ENCODE measurements around the gene RINL. TPM values are rescaled to one million over a fixed set of nuclear protein-coding genes. Genes with fewer than 3 reads are reported as not detected.
"Not testable (repeated sequence)": the region's sequence is repeated elsewhere in the genome, so short reads cannot be mapped to it uniquely, and the experiment has no call there.

The RINL gene
- total RNA-seq, 1 donor from 2014 or later = 21.6 TPM

GRCh38 chr19:38856813-38857212 lies 21.3 kb downstream of the RINL start:
- no peak overlapping the region for H3K4me3 ChIP-seq (ENCODE audit: low read depth, low read length)
- no peaks in the 10 kb centered on the region for H3K36me3 ChIP-seq (ENCODE audit: control insufficient read depth, insufficient read depth, low read length)
- H3K27me3 ChIP-seq (ENCODE audit: control insufficient read depth, insufficient read depth, low read length) = no peaks in the 10 kb centered on the region
- DNase-seq (ENCODE audit: low read depth) = no peak
- no peak for TF ChIP-seq CTCF (IDR thresholded peaks at IDR 0.05; ENCODE audit: insufficient read depth, low read length, poor library complexity, severe bottlenecking)

- H3K4me3 ChIP-seq (ENCODE audit: low read depth, low read length); H3K36me3 ChIP-seq (ENCODE audit: control insufficient read depth, insufficient read depth, low read length); H3K27me3 ChIP-seq (ENCODE audit: control insufficient read depth, insufficient read depth, low read length); DNase-seq (ENCODE audit: low read depth): not testable (repeated sequence)
Observed at GRCh38 chr19:38855751-38856150, 22.3 kb downstream of the RINL start.

GRCh38 chr19:38854961-38855360 lies 23.1 kb downstream of the RINL start:
- not testable (repeated sequence) for H3K4me3 ChIP-seq (ENCODE audit: low read depth, low read length); DNase-seq (ENCODE audit: low read depth); H3K36me3 ChIP-seq (ENCODE audit: control insufficient read depth, insufficient read depth, low read length); H3K27me3 ChIP-seq (ENCODE audit: control insufficient read depth, insufficient read depth, low read length)

DNA sequence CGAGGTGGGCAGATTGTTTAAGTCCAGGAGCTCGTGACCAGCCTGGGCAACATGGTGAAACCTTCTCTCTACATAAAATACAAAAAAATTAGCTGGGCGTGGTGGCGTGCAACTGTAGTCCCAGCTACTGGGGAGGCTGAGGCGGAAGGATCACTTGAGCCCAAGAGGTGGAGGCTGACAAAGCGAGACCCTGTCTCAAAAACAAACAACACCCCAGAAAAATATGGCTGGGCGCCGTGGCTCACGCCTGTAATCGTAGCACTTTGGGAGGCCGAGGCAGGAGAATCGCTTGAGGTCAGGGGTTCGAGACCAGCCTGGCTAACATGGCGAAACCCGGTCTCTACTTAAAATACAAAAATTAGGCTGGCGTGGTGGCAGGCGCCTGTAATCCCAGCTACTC lies 24.9 kb downstream of the RINL start:
- no peak for TF ChIP-seq CTCF (IDR thresholded peaks at IDR 0.05; ENCODE audit: insufficient read depth, low read length, poor library complexity, severe bottlenecking)
- no peak for DNase-seq (ENCODE audit: low read depth)
- Histone ChIP-seq H3K36me3 (ENCODE audit: control insufficient read depth, insufficient read depth, low read length) (no peaks in the 10 kb centered on the region), H3K27me3 (ENCODE audit: control insufficient read depth, insufficient read depth, low read length) (no peaks in the 10 kb centered on the region), H3K4me3 (ENCODE audit: low read depth, low read length) (no peak overlapping the region)

DNA sequence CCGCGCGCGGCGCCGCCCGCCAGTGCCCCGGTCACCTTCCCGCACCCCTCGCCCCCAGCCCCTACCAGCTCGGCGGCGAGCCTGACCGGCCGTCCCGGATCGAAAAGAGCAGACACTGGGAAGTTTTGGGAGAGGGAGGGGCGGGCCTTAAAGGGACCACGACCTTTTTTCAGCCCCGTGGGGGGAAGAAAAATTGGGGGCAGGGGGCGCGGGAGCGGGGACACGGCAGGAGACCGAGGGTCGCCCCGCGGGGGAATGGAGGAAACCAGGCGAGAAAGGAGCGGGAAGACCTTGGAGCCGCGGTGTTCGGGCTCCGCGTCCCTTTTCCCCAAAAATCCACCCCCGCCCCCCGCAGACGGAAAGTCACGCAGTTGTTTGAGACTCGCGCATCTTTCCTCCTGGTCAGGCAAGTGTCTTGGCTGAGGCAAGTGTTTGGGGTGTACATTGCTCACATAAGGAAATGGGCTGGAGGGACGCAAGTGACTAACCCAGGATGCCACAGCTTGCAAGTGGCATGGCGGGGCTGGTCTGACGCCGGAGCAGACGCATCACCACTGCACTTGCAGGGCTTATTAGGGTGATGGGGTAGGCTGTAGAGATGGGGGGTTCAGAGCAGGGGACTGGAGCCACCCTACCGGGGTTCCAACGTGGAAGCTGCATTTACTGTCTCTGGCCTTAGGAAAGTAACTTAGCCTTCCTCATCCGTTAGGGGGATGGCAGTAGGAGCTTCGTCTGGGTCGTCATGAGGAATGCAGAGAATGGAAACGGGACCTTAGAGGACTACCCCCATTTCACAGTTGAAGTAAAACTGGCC lies 25.6 kb downstream of the RINL start:
- no peaks in the 10 kb centered on the region for H3K36me3 ChIP-seq (ENCODE audit: control insufficient read depth, insufficient read depth, low read length)
- DNase-seq (ENCODE audit: low read depth) = no peak
- H3K4me3 ChIP-seq (ENCODE audit: low read depth, low read length) = peak overlapping the region; percentile 68
- no peaks in the 10 kb centered on the region for H3K27me3 ChIP-seq (ENCODE audit: control insufficient read depth, insufficient read depth, low read length)
- no peak for TF ChIP-seq CTCF (IDR thresholded peaks at IDR 0.05; ENCODE audit: insufficient read depth, low read length, poor library complexity, severe bottlenecking)

GRCh38 chr19:38851622-38852230 lies 26.3 kb downstream of the RINL start:
- TF ChIP-seq CTCF (IDR thresholded peaks at IDR 0.05; ENCODE audit: insufficient read depth, low read length, poor library complexity, severe bottlenecking) = no peak
- Histone ChIP-seq H3K4me3 (ENCODE audit: low read depth, low read length) (peak overlapping the region; percentile 68), H3K27me3 (ENCODE audit: control insufficient read depth, insufficient read depth, low read length) (no peaks in the 10 kb centered on the region), H3K36me3 (ENCODE audit: control insufficient read depth, insufficient read depth, low read length) (peaks cover 2% of the 10 kb centered on the region)
- no peak for DNase-seq (ENCODE audit: low read depth)
